SKM-1 treated with dmso at 0.1 percent for 144 hours (cell line): ENCODE data around the gene EXD2.
"Not testable (repeated sequence)": the region's sequence is repeated elsewhere in the genome, so short reads cannot be mapped to it uniquely, and the experiment has no call there.

Experiments used
- DNase-seq: peaks from one replicate; lab custom pipeline; 2025; ENCODE audit not compliant: unreplicated experiment; lab: John Stamatoyannopoulos, UW

EXD2 gene

GRCh38 chr14:69191340-69192111 lies at the start of gene EXD2:
EXD2 (plus strand) TSS chr14:69191498; CDS start chr14:69209471, 17,973 bp downstream.
- peak; percentile 15 for DNase-seq

GRCh38 chr14:69141550-69141949 lies 49.7 kb upstream of the EXD2 start:
- DNase-seq, result no peak

GRCh38 chr14:69142101-69142500 lies 49.2 kb upstream of the EXD2 start:
- no peak for DNase-seq

GRCh38 chr14:69149461-69150244 lies 41.6 kb upstream of the EXD2 start:
- no peak for DNase-seq

GRCh38 chr14:69151458-69152180 lies 39.7 kb upstream of the EXD2 start:
- DNase-seq, result peak; percentile 30

GRCh38 chr14:69152181-69152901 lies 39.0 kb upstream of the EXD2 start:
- DNase-seq, result no peak

- DNase-seq, result no peak
Measured at GRCh38 chr14:69152902-69153151, 38.5 kb upstream of the EXD2 start, which contains the start of gene DCAF5. DCAF5 (minus strand) TSS chr14:69153119; CDS start chr14:69152978, 141 bp downstream.

- DNase-seq, result peak; percentile 75
Measured at GRCh38 chr14:69153152-69153872, 38.0 kb upstream of the EXD2 start.

GRCh38 chr14:69153873-69154270 lies 37.4 kb upstream of the EXD2 start:
- no peak for DNase-seq

GRCh38 chr14:69154779-69155178 lies 36.5 kb upstream of the EXD2 start:
- DNase-seq, result no peak

GRCh38 chr14:69156224-69156623 lies 35.1 kb upstream of the EXD2 start:
- DNase-seq, result no peak

- no peak for DNase-seq
Measured at GRCh38 chr14:69161590-69161989, 29.7 kb upstream of the EXD2 start.

- DNase-seq, result not testable (repeated sequence)
Measured at GRCh38 chr14:69165787-69166186, 25.5 kb upstream of the EXD2 start.

GRCh38 chr14:69170839-69171238 lies 20.5 kb upstream of the EXD2 start:
- DNase-seq, result no peak

- no peak for DNase-seq
Measured at GRCh38 chr14:69171569-69171968, 19.7 kb upstream of the EXD2 start.

- DNase-seq, result no peak
Measured at GRCh38 chr14:69175130-69175529, 16.2 kb upstream of the EXD2 start.

- no peak for DNase-seq
Measured at GRCh38 chr14:69181491-69181890, 9.8 kb upstream of the EXD2 start.

GRCh38 chr14:69182580-69182979 lies 8.7 kb upstream of the EXD2 start:
- DNase-seq, result not testable (repeated sequence)

GRCh38 chr14:69183735-69184134 lies 7.6 kb upstream of the EXD2 start:
- peak; percentile 75 for DNase-seq

- DNase-seq, result no peak
Measured at GRCh38 chr14:69190191-69190590, 1.1 kb upstream of the EXD2 start.
